ENCODE results near the gene SBF2.
"Not testable (repeated sequence)": the region's sequence is repeated elsewhere in the genome, so short reads cannot be mapped to it uniquely, and the experiment has no call there.

Gene SBF2

GRCh38 chr11:10232756-10233155 lies 61.3 kb downstream of the SBF2 start:
- H2AFZ ChIP-seq (ENCODE audit: low read depth, low read length, severe bottlenecking): no peak overlapping the region
- H3K27ac ChIP-seq (ENCODE audit: low read depth, low read length): no peak overlapping the region
- H4K20me1 ChIP-seq (ENCODE audit: low read depth, low read length): no peaks in the 10 kb centered on the region
- H3K4me3 ChIP-seq (ENCODE audit: insufficient read depth, low read length, poor library complexity, severe bottlenecking): no peak overlapping the region
- no peaks in the 10 kb centered on the region for H3K27me3 ChIP-seq (ENCODE audit: low read length)
- no peak overlapping the region for H3K4me2 ChIP-seq (ENCODE audit: low read depth, low read length, poor library complexity, severe bottlenecking)
- TF ChIP-seq EZH2phosphoT487 (conservative IDR thresholded peaks at IDR 0.05; ENCODE audit: low read length): no peak
- no peaks in the 10 kb centered on the region for H3K79me2 ChIP-seq (ENCODE audit: insufficient read depth, low read length)
- no peaks in the 10 kb centered on the region for H3K9me3 ChIP-seq (ENCODE audit: insufficient read depth, low read length)
- H3F3A ChIP-seq (ENCODE audit: insufficient read depth): no peaks in the 10 kb centered on the region
- H3K9me2 ChIP-seq (replicated peaks; ENCODE audit: insufficient read depth, low read length): no peaks in the 10 kb centered on the region
- H3K9ac ChIP-seq (ENCODE audit: low read length): no peak overlapping the region
- H3K36me3 ChIP-seq (ENCODE audit: low read length): no peaks in the 10 kb centered on the region

GRCh38 chr11:10231803-10232202 lies 62.2 kb downstream of the SBF2 start:
- not testable (repeated sequence) for H3K9me3 ChIP-seq (ENCODE audit: insufficient read depth, low read length); H3K79me2 ChIP-seq (ENCODE audit: insufficient read depth, low read length); H4K20me1 ChIP-seq (ENCODE audit: low read depth, low read length); H3K27me3 ChIP-seq (ENCODE audit: low read length); H3K27ac ChIP-seq (ENCODE audit: low read depth, low read length); H3F3A ChIP-seq (ENCODE audit: insufficient read depth); H3K9ac ChIP-seq (ENCODE audit: low read length); H3K4me2 ChIP-seq (ENCODE audit: low read depth, low read length, poor library complexity, severe bottlenecking); H3K4me3 ChIP-seq (ENCODE audit: insufficient read depth, low read length, poor library complexity, severe bottlenecking); H3K9me2 ChIP-seq (replicated peaks; ENCODE audit: insufficient read depth, low read length); H2AFZ ChIP-seq (ENCODE audit: low read depth, low read length, severe bottlenecking); H3K36me3 ChIP-seq (ENCODE audit: low read length)

GRCh38 chr11:10225553-10225952 lies 68.5 kb downstream of the SBF2 start:
- TF ChIP-seq CTCF (IDR thresholded peaks at IDR 0.05; ENCODE audit: insufficient read depth, low read length, poor library complexity, severe bottlenecking) (no peak), EZH2phosphoT487 (conservative IDR thresholded peaks at IDR 0.05; ENCODE audit: low read length) (no peak)
- H3K9me2 ChIP-seq (replicated peaks; ENCODE audit: insufficient read depth, low read length): no peaks in the 10 kb centered on the region
- no peaks in the 10 kb centered on the region for H3K9me3 ChIP-seq (ENCODE audit: insufficient read depth, low read length)
- no peaks in the 10 kb centered on the region for H3K79me2 ChIP-seq (ENCODE audit: insufficient read depth, low read length)
- no peaks in the 10 kb centered on the region for H3F3A ChIP-seq (ENCODE audit: insufficient read depth)
- H3K36me3 ChIP-seq (ENCODE audit: low read length): no peaks in the 10 kb centered on the region
- no peaks in the 10 kb centered on the region for H3K27me3 ChIP-seq (ENCODE audit: low read length)
- H3K9ac ChIP-seq (ENCODE audit: low read length): no peak overlapping the region
- no peak overlapping the region for H2AFZ ChIP-seq (ENCODE audit: low read depth, low read length, severe bottlenecking)
- H3K4me2 ChIP-seq (ENCODE audit: low read depth, low read length, poor library complexity, severe bottlenecking): no peak overlapping the region
- no peak overlapping the region for H3K27ac ChIP-seq (ENCODE audit: low read depth, low read length)
- H3K4me3 ChIP-seq (ENCODE audit: insufficient read depth, low read length, poor library complexity, severe bottlenecking): no peak overlapping the region
- H4K20me1 ChIP-seq (ENCODE audit: low read depth, low read length): no peaks in the 10 kb centered on the region

GRCh38 chr11:10222399-10222798 lies 71.6 kb downstream of the SBF2 start:
- H3K4me2 ChIP-seq (ENCODE audit: low read depth, low read length, poor library complexity, severe bottlenecking): no peak overlapping the region
- no peak overlapping the region for H3K4me3 ChIP-seq (ENCODE audit: insufficient read depth, low read length, poor library complexity, severe bottlenecking)
- no peaks in the 10 kb centered on the region for H3F3A ChIP-seq (ENCODE audit: insufficient read depth)
- H3K27me3 ChIP-seq (ENCODE audit: low read length): no peaks in the 10 kb centered on the region
- H3K9me3 ChIP-seq (ENCODE audit: insufficient read depth, low read length): no peaks in the 10 kb centered on the region
- no peaks in the 10 kb centered on the region for H4K20me1 ChIP-seq (ENCODE audit: low read depth, low read length)
- no peaks in the 10 kb centered on the region for H3K36me3 ChIP-seq (ENCODE audit: low read length)
- TF ChIP-seq CTCF (IDR thresholded peaks at IDR 0.05; ENCODE audit: insufficient read depth, low read length, poor library complexity, severe bottlenecking) (no peak), EZH2phosphoT487 (conservative IDR thresholded peaks at IDR 0.05; ENCODE audit: low read length) (no peak)
- H3K9ac ChIP-seq (ENCODE audit: low read length): no peak overlapping the region
- H3K27ac ChIP-seq (ENCODE audit: low read depth, low read length): no peak overlapping the region
- no peak overlapping the region for H2AFZ ChIP-seq (ENCODE audit: low read depth, low read length, severe bottlenecking)
- no peaks in the 10 kb centered on the region for H3K9me2 ChIP-seq (replicated peaks; ENCODE audit: insufficient read depth, low read length)
- H3K79me2 ChIP-seq (ENCODE audit: insufficient read depth, low read length): no peaks in the 10 kb centered on the region

All from SU-DHL-6 (cell line).